Naive thymus-derived CD4-positive, alpha-beta T cell (primary cell): ENCODE results near the gene FEM1C. TPM values are rescaled to one million over a fixed set of nuclear protein-coding genes. Genes with fewer than 3 reads are reported as not detected.

Experiments
- ATAC-seq: fragments of 150-1000 bp; cut with Tn5 transposase; 2 replicates; pipeline ENCODE4 v1.10.0; 2021; ENCODE audit warnings: mild to moderate bottlenecking, moderate library complexity
- CTCF ChIA-PET: fragments of 350-600 bp; sonication (Branson Sonifier 250); formaldehyde crosslinking; loops from one replicate; lab custom pipeline; 2021; ENCODE audit warnings: antibody characterized with exemption; lab: Charles Lee
- POLR2A ChIA-PET: fragments of 350-600 bp; sonication (Branson Sonifier 250); formaldehyde crosslinking; loops from one replicate; lab custom pipeline; 2021; ENCODE audit warnings: antibody characterized with exemption, inconsistent platforms; lab: Charles Lee
- DNase-seq, 9 donors: peaks; one replicate each; pipeline versions ENCODE4 v3.0.0 to v3.0.0-alpha.2; 2020 to 2022; ENCODE audit warnings: mixed read lengths in 1 of 9
- H3K27ac ChIP-seq: one replicate; pipeline ENCODE4 v1.7.0; 2013; ENCODE audit warnings: mild to moderate bottlenecking, low read depth, low read length, moderate library complexity
- H3K27me3 ChIP-seq, 2 donors: one replicate each; pipeline ENCODE4 v1.7.0; 2013; ENCODE audit warnings: low read length in 2 of 2, mild to moderate bottlenecking in 2 of 2, moderate library complexity in 2 of 2; ENCODE audit not compliant: control insufficient read depth in 2 of 2, insufficient read depth in 2 of 2
- H3K36me3 ChIP-seq, 3 experiments: 1 replicate in 2 of 3; 2 replicates in 1 of 3; pipeline ENCODE4 v1.7.0; 2013; ENCODE audit warnings: low read length in 3 of 3, mild to moderate bottlenecking in 3 of 3, moderate library complexity in 1 of 3; ENCODE audit not compliant: insufficient read depth in 3 of 3, control insufficient read depth in 2 of 3
- H3K4me1 ChIP-seq, 2 donors: one replicate each; pipeline ENCODE4 v1.7.0; 2013; ENCODE audit warnings: low read length in 2 of 2, mild to moderate bottlenecking in 2 of 2, moderate library complexity in 1 of 2; ENCODE audit not compliant: control insufficient read depth in 2 of 2, insufficient read depth in 2 of 2
- H3K4me3 ChIP-seq: 2 replicates; pipeline ENCODE4 v1.7.0; 2013; ENCODE audit warnings: mild to moderate bottlenecking, low read length
- H3K9me3 ChIP-seq, 3 experiments: 1 replicate in 2 of 3; 2 replicates in 1 of 3; pipeline ENCODE4 v1.7.0; 2013; ENCODE audit warnings: low read length in 3 of 3; ENCODE audit not compliant: control insufficient read depth in 2 of 3
- H3K27ac Mint-ChIP-seq, 9 donors: one replicate each; pipeline ENCODE4 v1.8.0; 2020 to 2022; ENCODE audit warnings: mixed read lengths in 9 of 9, mild to moderate bottlenecking in 8 of 9, moderate library complexity in 5 of 9, inconsistent platforms in 2 of 9
- H3K27me3 Mint-ChIP-seq, 5 donors: one replicate each; pipeline ENCODE4 v1.8.0; 2021 to 2022; ENCODE audit warnings: mixed read lengths in 5 of 5, mild to moderate bottlenecking in 1 of 5
- H3K36me3 Mint-ChIP-seq, 5 donors: one replicate each; pipeline ENCODE4 v1.8.0; 2020 to 2022; ENCODE audit warnings: mixed read lengths in 5 of 5, mild to moderate bottlenecking in 3 of 5, inconsistent platforms in 1 of 5
- H3K4me1 Mint-ChIP-seq, 7 donors: one replicate each; pipeline ENCODE4 v1.8.0; 2020 to 2022; ENCODE audit warnings: mixed read lengths in 7 of 7, mild to moderate bottlenecking in 3 of 7, inconsistent platforms in 1 of 7
- H3K4me3 Mint-ChIP-seq, 10 donors: one replicate each; pipeline ENCODE4 v1.8.0; 2020 to 2022; ENCODE audit warnings: mild to moderate bottlenecking in 10 of 10, mixed read lengths in 10 of 10, moderate library complexity in 6 of 10, inconsistent platforms in 2 of 10
- H3K9me3 Mint-ChIP-seq, 11 donors: one replicate each; pipeline ENCODE4 v1.8.0; 2020 to 2022; ENCODE audit warnings: mixed read lengths in 11 of 11, mild to moderate bottlenecking in 4 of 11, inconsistent platforms in 1 of 11, moderate library complexity in 1 of 11
- intact Hi-C, 2 donors: fragments of 100-400 bp; cut with micrococcal nuclease; formaldehyde crosslinking; loops; one replicate each; pipeline ENCODE4 v1.15.1; 2023
- polyA plus RNA-seq, 2 donors: library from polyadenylated mRNA; unstranded; fragments of 300-500 nt; fragmentation: Illumina TruSeq; gene quantifications; one replicate each; pipeline ENCODE4 v1.2.3, GENCODE V29; 2021
- total RNA-seq, 6 experiments: library from RNA in 5 of 6; stranded (reverse) in 5 of 6; gene quantifications; 1 replicate in 5 of 6; 2 replicates in 1 of 6; pipeline ENCODE4 v1.2.3 and lab custom pipeline; 2021 to 2026

FEM1C gene
- total and polyA plus RNA-seq, 7 experiments from 2014 or later, result 2.0 to 33.1 (median 15.0) TPM

DNA sequence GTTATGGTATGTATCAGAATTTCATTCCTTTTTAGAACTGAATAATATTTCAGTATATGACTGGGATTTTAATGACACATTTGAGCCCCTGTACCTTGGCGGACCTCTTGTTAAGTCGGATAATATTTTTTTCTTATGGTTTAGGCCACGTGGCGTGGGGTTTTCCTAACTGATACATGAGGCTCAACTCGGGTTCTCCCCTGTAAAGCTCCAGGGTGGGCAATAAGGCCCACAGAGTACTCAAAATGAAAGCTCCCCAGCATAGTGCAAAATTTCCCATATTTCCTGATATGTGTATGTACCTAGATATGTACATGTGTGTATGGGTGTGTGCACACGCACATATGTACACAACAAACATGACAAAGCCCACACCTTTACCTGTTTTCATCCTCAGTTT, 33.2 kb upstream of the FEM1C start:
- no peak overlapping the region for H3K4me3 Mint-ChIP-seq
- peaks cover 0 to 6% (median 4%) of the 10 kb centered on the region in 5 donors for H3K27me3 Mint-ChIP-seq
- Histone ChIP-seq H3K4me3 (no peak overlapping the region), H3K27me3 (no peaks in the 10 kb centered on the region), H3K9me3 (no peaks in the 10 kb centered on the region), H3K36me3 (no peaks in the 10 kb centered on the region), H3K4me1 (no peaks in the 10 kb centered on the region), H3K27ac (no peak overlapping the region)
- ChIA-PET CTCF (interaction anchor here (1.4 to 12.9 kb wide), 2 partner anchors 14 to 269 kb away, joined by 4 to 159 read pairs; no protein-coding TSS in a partner anchor), POLR2A (no interaction called here)
- ATAC-seq, result no peak
- peaks cover 0 to 4% (median 0%) of the 10 kb centered on the region in 11 donors for H3K9me3 Mint-ChIP-seq
- peaks cover 0 to 14% (median 9%) of the 10 kb centered on the region in 5 donors for H3K36me3 Mint-ChIP-seq
- no peak for DNase-seq
- no peak overlapping the region for H3K27ac Mint-ChIP-seq
- intact Hi-C loops, result loop anchor here in 1 of 2 donors (10.0 kb wide), 1 partner anchor 193 kb away; no protein-coding TSS in a partner anchor
- peaks cover 0 to 2% (median 0%) of the 10 kb centered on the region in 7 donors for H3K4me1 Mint-ChIP-seq

- Histone ChIP-seq H3K4me3 (no peak overlapping the region), H3K27ac (no peak overlapping the region), H3K4me1 (no peaks in the 10 kb centered on the region), H3K9me3 (no peaks in the 10 kb centered on the region), H3K27me3 (no peaks in the 10 kb centered on the region), H3K36me3 (no peaks in the 10 kb centered on the region)
- intact Hi-C loops, result loop anchor here in 1 of 2 donors (10.0 kb wide), 1 partner anchor 193 kb away; no protein-coding TSS in a partner anchor
- CTCF ChIA-PET, result interaction anchor here (0.7 to 12.9 kb wide), 3 partner anchors 14 to 269 kb away, joined by 3 to 159 read pairs (median 4); no protein-coding TSS in a partner anchor
- H3K27me3 Mint-ChIP-seq, result peaks cover 0 to 10% (median 4%) of the 10 kb centered on the region in 5 donors
- POLR2A ChIA-PET, result interaction anchor here (0.6 kb wide), 1 partner anchor 265 kb away, joined by 4 read pairs; no protein-coding TSS in a partner anchor
- peaks cover 0 to 2% (median 0%) of the 10 kb centered on the region in 7 donors for H3K4me1 Mint-ChIP-seq
- ATAC-seq (no peak), DNase-seq (no peak)
- H3K9me3 Mint-ChIP-seq, result peaks cover 0 to 4% (median 0%) of the 10 kb centered on the region in 11 donors
- H3K27ac Mint-ChIP-seq, result no peak overlapping the region
- H3K36me3 Mint-ChIP-seq, result peaks cover 0 to 14% (median 9%) of the 10 kb centered on the region in 5 donors
- no peak overlapping the region for H3K4me3 Mint-ChIP-seq
Measured at GRCh38 chr5:115577329-115577728, 32.8 kb upstream of the FEM1C start.

DNA sequence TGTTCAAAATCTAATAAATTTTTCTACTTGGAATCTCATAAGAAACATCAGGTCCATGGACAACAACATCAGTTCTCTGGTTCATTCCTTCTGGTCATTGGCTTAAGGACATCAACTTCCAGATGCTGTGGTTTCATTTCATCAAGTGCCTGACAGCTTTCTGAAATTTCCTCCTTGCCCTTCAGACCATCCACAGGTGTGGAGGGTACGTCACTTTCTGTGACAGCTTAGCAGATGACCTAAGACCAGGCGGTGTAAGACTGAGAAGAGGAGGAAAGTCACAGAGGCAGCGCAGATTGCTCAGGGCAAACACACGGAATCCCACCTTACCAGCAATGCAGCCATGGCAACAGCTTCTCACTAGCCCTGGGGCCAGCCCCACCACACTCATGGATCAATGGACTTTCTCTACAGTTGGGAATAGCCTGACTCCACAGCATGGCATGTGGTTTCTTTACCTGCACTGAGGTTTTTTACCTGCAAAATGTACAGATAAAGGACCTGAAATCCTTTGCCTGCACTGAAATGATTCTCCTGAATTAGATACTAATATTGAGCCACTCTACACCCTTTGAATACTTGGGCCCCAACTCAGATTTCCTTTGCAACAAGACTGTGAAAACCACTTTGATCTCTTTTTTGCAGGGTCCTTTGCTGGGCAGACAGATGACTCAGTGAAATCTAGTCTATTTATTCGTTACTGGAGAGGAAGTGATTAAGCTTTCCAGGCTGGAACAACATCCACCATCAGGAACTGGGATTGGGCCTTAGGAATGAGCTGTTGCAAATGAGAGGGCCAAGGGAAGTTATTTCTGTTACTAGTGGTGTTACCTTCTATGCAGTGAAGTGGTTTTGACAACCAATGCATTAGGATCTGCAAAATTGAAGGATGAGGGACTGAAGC, 30.8 kb upstream of the FEM1C start:
- Histone ChIP-seq H3K4me3 (no peak overlapping the region), H3K36me3 (no peaks in the 10 kb centered on the region), H3K27ac (no peak overlapping the region), H3K4me1 (no peaks in the 10 kb centered on the region), H3K27me3 (no peaks in the 10 kb centered on the region), H3K9me3 (no peaks in the 10 kb centered on the region)
- peaks cover 0 to 21% (median 4%) of the 10 kb centered on the region in 5 donors for H3K27me3 Mint-ChIP-seq
- peaks cover 0 to 2% (median 0%) of the 10 kb centered on the region in 7 donors for H3K4me1 Mint-ChIP-seq
- H3K27ac Mint-ChIP-seq, result no peak overlapping the region
- H3K36me3 Mint-ChIP-seq, result peaks cover 0 to 5% (median 2%) of the 10 kb centered on the region in 5 donors
- no peak overlapping the region for H3K4me3 Mint-ChIP-seq
- no peak for ATAC-seq
- intact Hi-C loops, result loop anchor here in 1 of 2 donors (10.0 kb wide), 1 partner anchor 191 kb away; no protein-coding TSS in a partner anchor
- CTCF ChIA-PET, result interaction anchor here (0.7 to 12.9 kb wide), 9 partner anchors 11 to 1963 kb away, joined by 3 to 159 read pairs (median 4); no protein-coding TSS in a partner anchor
- H3K9me3 Mint-ChIP-seq, result peaks cover 0 to 4% (median 0%) of the 10 kb centered on the region in 11 donors
- POLR2A ChIA-PET, result no interaction called here
- DNase-seq, result no peak

- Mint-ChIP-seq H3K9me3 (peaks cover 0 to 4% (median 0%) of the 10 kb centered on the region in 11 donors), H3K36me3 (peaks cover 0 to 4% (median 0%) of the 10 kb centered on the region in 5 donors), H3K4me1 (peaks cover 0 to 2% (median 0%) of the 10 kb centered on the region in 7 donors), H3K4me3 (no peak overlapping the region), H3K27me3 (peaks cover 0 to 21% (median 4%) of the 10 kb centered on the region in 5 donors), H3K27ac (no peak overlapping the region)
- Histone ChIP-seq H3K4me3 (no peak overlapping the region), H3K9me3 (no peaks in the 10 kb centered on the region), H3K27me3 (no peaks in the 10 kb centered on the region), H3K27ac (no peak overlapping the region), H3K36me3 (no peaks in the 10 kb centered on the region), H3K4me1 (no peaks in the 10 kb centered on the region)
- intact Hi-C loops, result loop anchor here (5.0 to 10.0 kb wide), 2 partner anchors 188 to 476 kb away; no protein-coding TSS in a partner anchor
- no peak for DNase-seq
- ChIA-PET POLR2A (no interaction called here), CTCF (interaction anchor here (0.6 to 12.9 kb wide), 2 partner anchors 265 to 268 kb away, joined by 3 to 159 read pairs; partner anchors contain the start of gene ATG12)
- no peak for ATAC-seq
Measured at GRCh38 chr5:115573133-115573532, 28.6 kb upstream of the FEM1C start.

GRCh38 chr5:115571441-115571878, 26.9 kb upstream of the FEM1C start:
- Mint-ChIP-seq H3K36me3 (no peaks in the 10 kb centered on the region), H3K4me3 (no peak overlapping the region), H3K4me1 (peaks cover 0 to 2% (median 0%) of the 10 kb centered on the region in 7 donors), H3K9me3 (no peaks in the 10 kb centered on the region), H3K27me3 (peaks cover 0 to 26% (median under 1%) of the 10 kb centered on the region in 5 donors), H3K27ac (no peak overlapping the region)
- H3K36me3 ChIP-seq, result no peaks in the 10 kb centered on the region
- H3K9me3 ChIP-seq, result no peaks in the 10 kb centered on the region
- H3K27ac ChIP-seq, result no peak overlapping the region
- H3K4me3 ChIP-seq, result no peak overlapping the region
- ChIA-PET POLR2A (no interaction called here), CTCF (interaction anchor here (12.9 kb wide), 1 partner anchor 263 kb away, joined by 159 read pairs; no protein-coding TSS in a partner anchor)
- no peak for ATAC-seq
- no peaks in the 10 kb centered on the region for H3K4me1 ChIP-seq
- H3K27me3 ChIP-seq, result no peaks in the 10 kb centered on the region
- intact Hi-C loops, result loop anchor here (5.0 to 10.0 kb wide), 2 partner anchors 187 to 474 kb away; no protein-coding TSS in a partner anchor
- no peak for DNase-seq

DNA sequence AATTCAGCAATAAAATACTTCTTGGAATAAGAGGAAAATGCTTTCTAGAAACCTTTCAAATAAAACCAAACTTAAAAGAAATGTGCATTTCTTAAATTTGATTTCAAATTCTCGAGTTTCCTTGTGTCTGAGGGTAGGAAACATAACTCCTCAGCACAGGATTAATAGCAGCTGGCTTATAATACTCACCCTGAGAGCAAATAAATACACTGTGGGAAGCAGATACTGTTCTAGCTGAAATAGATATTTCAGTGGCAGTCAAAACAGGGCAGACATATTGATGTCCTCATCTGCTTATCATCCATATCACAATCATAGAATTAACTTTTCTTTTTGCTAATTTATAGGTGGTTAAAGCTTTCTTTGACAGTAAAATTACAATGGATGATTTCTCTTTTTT, 24.1 kb upstream of the FEM1C start:
- ATAC-seq (no peak), DNase-seq (no peak)
- POLR2A ChIA-PET, result interaction anchor here (0.6 kb wide), 1 partner anchor 25 kb away, joined by 4 read pairs; no protein-coding TSS in a partner anchor
- no peaks in the 10 kb centered on the region for H3K9me3 ChIP-seq
- CTCF ChIA-PET, result interaction anchor here (0.7 to 12.9 kb wide), 2 partner anchors 42 to 260 kb away, joined by 3 to 159 read pairs; no protein-coding TSS in a partner anchor
- no peak overlapping the region for H3K4me3 Mint-ChIP-seq
- intact Hi-C loops, result no loop called here
- H3K9me3 Mint-ChIP-seq, result peaks cover 0 to 8% (median 0%) of the 10 kb centered on the region in 11 donors
- no peaks in the 10 kb centered on the region for H3K4me1 Mint-ChIP-seq
- H3K36me3 ChIP-seq, result no peaks in the 10 kb centered on the region
- H3K4me1 ChIP-seq, result no peaks in the 10 kb centered on the region
- H3K27me3 ChIP-seq, result no peaks in the 10 kb centered on the region
- peaks cover 4 to 34% (median 6%) of the 10 kb centered on the region in 5 donors for H3K27me3 Mint-ChIP-seq
- H3K27ac ChIP-seq, result no peak overlapping the region
- no peak overlapping the region for H3K4me3 ChIP-seq
- H3K27ac Mint-ChIP-seq, result no peak overlapping the region
- peaks cover 0 to 4% (median 0%) of the 10 kb centered on the region in 5 donors for H3K36me3 Mint-ChIP-seq
